SK-N-SH (cell line): ENCODE results near the gene KLC1. TPM values are rescaled to one million over a fixed set of nuclear protein-coding genes. Genes with fewer than 3 reads are reported as not detected.

Experiments used
- CTCF ChIA-PET: fragments of 300-600, 350-600 bp; formaldehyde crosslinking; extraction: SDS; loops from one replicate; lab custom pipeline; 2021; lab: Yijun Ruan, JAX
- POLR2A ChIA-PET: fragments of 350-600 bp; sonication (Branson Sonifier 250); formaldehyde crosslinking; extraction: SDS; loops from one replicate; lab custom pipeline; 2020; ENCODE audit warnings: antibody characterized with exemption, inconsistent platforms; lab: Yijun Ruan, JAX
- DNase-seq: peaks from one replicate; pipeline ENCODE4 v3.0.0; 2012
- H2AFZ ChIP-seq: fragments of 200-600 bp; sonication (generic); 2 replicates; pipeline ENCODE4 v1.8.1; 2016; ENCODE audit warnings: antibody characterized with exemption, mild to moderate bottlenecking, low read depth
- H3F3A ChIP-seq: fragments of 200-600 bp; sonication (generic); replicated peaks from 2 replicates; pipeline ENCODE3; 2016; ENCODE audit warnings: antibody characterized with exemption, mild to moderate bottlenecking; ENCODE audit not compliant: insufficient read depth
- H3K27ac ChIP-seq, 2 experiments: fragments of 200-500 bp in 1 of 2; fragments of 200-600 bp in 1 of 2; sonication (Bioruptor generic) in 1 of 2; sonication (generic), shearing (Covaris generic) in 1 of 2; 2 replicates each; pipeline versions ENCODE4 v1.5.1 to v1.6.1; 2014 to 2016; ENCODE audit warnings: low read depth in 2 of 2, inconsistent platforms in 1 of 2, low read length in 1 of 2, mild to moderate bottlenecking in 1 of 2, mixed read lengths in 1 of 2
- H3K27me3 ChIP-seq: fragments of 200-600 bp; sonication (generic), shearing (Covaris generic); 2 replicates; pipeline ENCODE4 v1.6.1; 2016; ENCODE audit warnings: mixed run types; ENCODE audit not compliant: insufficient read depth
- H3K36me3 ChIP-seq, 2 experiments: fragments of 200-500 bp in 1 of 2; fragments of 200-600 bp in 1 of 2; sonication (Bioruptor generic) in 1 of 2; sonication (generic) in 1 of 2; replicated peaks in 1 of 2; 2 replicates each; pipeline versions ENCODE3 to v1.5.1; 2014 to 2016; ENCODE audit warnings: low read length in 1 of 2, mild to moderate bottlenecking in 1 of 2; ENCODE audit not compliant: insufficient read depth in 2 of 2, control insufficient read depth in 1 of 2
- H3K4me1 ChIP-seq, 2 experiments: fragments of 200-500 bp in 1 of 2; fragments of 200-600 bp in 1 of 2; sonication (Bioruptor generic) in 1 of 2; sonication (generic), shearing (Covaris generic) in 1 of 2; 2 replicates each; pipeline versions ENCODE4 v1.5.1 to v1.6.1; 2014 to 2016; ENCODE audit warnings: low read depth in 1 of 2, low read length in 1 of 2, mixed run types in 1 of 2; ENCODE audit not compliant: insufficient read depth in 2 of 2, control insufficient read depth in 1 of 2
- H3K4me2 ChIP-seq: fragments of 200-600 bp; sonication (generic), shearing (Covaris generic); 2 replicates; pipeline ENCODE4 v1.6.1; 2017; ENCODE audit warnings: mixed run types
- H3K4me3 ChIP-seq, 2 experiments: fragments of 200-500 bp in 1 of 2; fragments of 200-600 bp in 1 of 2; sonication (Bioruptor generic) in 1 of 2; sonication (generic), shearing (Covaris generic) in 1 of 2; 2 replicates each; pipeline versions ENCODE4 v1.5.1 to v1.8.1; 2014 to 2016; ENCODE audit warnings: low read depth in 2 of 2, inconsistent platforms in 1 of 2, low read length in 1 of 2, mild to moderate bottlenecking in 1 of 2, mixed read lengths in 1 of 2, moderate library complexity in 1 of 2
- H3K79me2 ChIP-seq: fragments of 200-600 bp; sonication (generic); 2 replicates; pipeline ENCODE4 v1.8.1; 2017; ENCODE audit warnings: mild to moderate bottlenecking; ENCODE audit not compliant: insufficient read depth
- H3K9ac ChIP-seq: fragments of 200-600 bp; sonication (generic); 2 replicates; pipeline ENCODE4 v1.6.1; 2017; ENCODE audit warnings: mixed run types
- H3K9me2 ChIP-seq: fragments of 200-600 bp; sonication (generic); 2 replicates; pipeline ENCODE4 v1.6.1; 2017; ENCODE audit warnings: mixed run types
- H3K9me3 ChIP-seq: fragments of 200-600 bp; sonication (generic); 2 replicates; pipeline ENCODE4 v1.6.1; 2017; ENCODE audit warnings: mixed run types, mild to moderate bottlenecking, moderate library complexity
- H4K20me1 ChIP-seq: fragments of 200-600 bp; sonication (generic); 2 replicates; pipeline ENCODE4 v1.6.1; 2017; ENCODE audit warnings: mild to moderate bottlenecking, mixed run types; ENCODE audit not compliant: insufficient read depth
- ELF1 ChIP-seq: IDR thresholded peaks from 2 replicates; pipeline ENCODE4 v1.4.0; 2012
- EZH2phosphoT487 ChIP-seq: fragments of 200-600 bp; sonication (generic); IDR thresholded peaks from 2 replicates; pipeline ENCODE4 v1.6.1; 2017; ENCODE audit warnings: low read depth, mixed run types, mild to moderate bottlenecking, antibody characterized with exemption, moderate library complexity, borderline replicate concordance
- FOXJ3 ChIP-seq: sonication (generic); formaldehyde crosslinking; IDR thresholded peaks from 2 replicates; pipeline ENCODE4 v1.5.1; 2020; ENCODE audit warnings: mild to moderate bottlenecking, missing genetic modification reagents
- GATA2 ChIP-seq: sonication (generic); formaldehyde crosslinking; IDR thresholded peaks from 2 replicates; pipeline ENCODE4 v1.5.0; 2020; ENCODE audit warnings: mild to moderate bottlenecking, missing genetic modification reagents
- MEF2A ChIP-seq: IDR thresholded peaks from 2 replicates; pipeline ENCODE4 v1.4.0; 2012; ENCODE audit warnings: low read depth, borderline replicate concordance
- MXI1 ChIP-seq: IDR thresholded peaks from 2 replicates; pipeline ENCODE4 v1.6.1; 2012; ENCODE audit warnings: mild to moderate bottlenecking, low read depth, low read length, improper control_type of control experiment
- NRF1 ChIP-seq: IDR thresholded peaks from 2 replicates; pipeline ENCODE4 v1.6.1; 2012; ENCODE audit warnings: low read depth, mild to moderate bottlenecking, low read length
- POLR2AphosphoS5 ChIP-seq: IDR thresholded peaks from 2 replicates; pipeline ENCODE4 v1.6.1; 2012; ENCODE audit warnings: low read depth, low read length
- RAD21 ChIP-seq: IDR thresholded peaks from 2 replicates; pipeline ENCODE4 v1.6.1; 2012; ENCODE audit warnings: mild to moderate bottlenecking, low read length
- RCOR1 ChIP-seq: fragments of 150-350 bp; IDR thresholded peaks from 2 replicates; pipeline ENCODE4 v1.6.1; 2017; ENCODE audit warnings: antibody characterized with exemption, low read length
- RFX5 ChIP-seq: IDR thresholded peaks from 2 replicates; pipeline ENCODE4 v1.6.1; 2012; ENCODE audit warnings: mild to moderate bottlenecking, improper control_type of control experiment, low read length
- RXRA ChIP-seq: IDR thresholded peaks from 2 replicates; pipeline ENCODE4 v1.4.0; 2012; ENCODE audit warnings: low read depth, mild to moderate bottlenecking, borderline replicate concordance
- SIN3A ChIP-seq: IDR thresholded peaks from 2 replicates; pipeline ENCODE4 v1.6.1; 2012; ENCODE audit warnings: low read depth, mild to moderate bottlenecking, low read length, moderate library complexity, borderline replicate concordance
- TEAD4 ChIP-seq: IDR thresholded peaks from 2 replicates; pipeline ENCODE4 v1.4.0; 2012; ENCODE audit warnings: mild to moderate bottlenecking, borderline replicate concordance; ENCODE audit not compliant: insufficient read depth
- USF2 ChIP-seq: fragments of 150-350 bp; IDR thresholded peaks from 2 replicates; pipeline ENCODE4 v1.6.1; 2017; ENCODE audit warnings: antibody characterized with exemption, low read length, low read depth, borderline replicate concordance
- YY1 ChIP-seq: IDR thresholded peaks from 2 replicates; pipeline ENCODE4 v1.4.0; 2012; ENCODE audit warnings: low read depth, mild to moderate bottlenecking
- ZBTB33 ChIP-seq: IDR thresholded peaks from 2 replicates; pipeline ENCODE4 v1.4.0; 2012; ENCODE audit warnings: low read depth, borderline replicate concordance
- WGBS: methylation state at CpG from one replicate; pipeline ENCODE4 v1.1.6; 2017; ENCODE audit warnings: low lambda C conversion rate; 5-methylcytosine and 5-hydroxymethylcytosine counted together
- polyA plus RNA-seq, 3 experiments: library from polyadenylated mRNA; depleted of rRNA; stranded (reverse); fragments of >200 nt; gene quantifications; 2 replicates each; pipeline ENCODE4 v1.2.3, GENCODE V29; 2012
- TF ChIP-seq, protein P1 (sequence below): IDR thresholded peaks from 2 replicates; pipeline ENCODE4 v1.4.0; 2012; ENCODE audit warnings: low read depth, borderline replicate concordance
- TF ChIP-seq, protein P2 (sequence below): IDR thresholded peaks from 2 replicates; pipeline ENCODE4 v1.4.0; 2012; ENCODE audit warnings: low read depth
- TF ChIP-seq, protein P3 (sequence below): IDR thresholded peaks from 2 replicates; pipeline ENCODE4; 2012

Gene KLC1
- polyA plus RNA-seq, 1 of the 3 experiments (the other 2 are of a cell fraction), result 308 TPM

- DNase-seq, result no peak
- Histone ChIP-seq H3K79me2 (no peaks in the 10 kb centered on the region), H3K9me2 (no peaks in the 10 kb centered on the region), H3K27me3 (no peaks in the 10 kb centered on the region), H3K36me3 (no peaks in the 10 kb centered on the region), H3K9ac (no peak overlapping the region), H3K27ac (no peak overlapping the region), H3K4me1 (no peaks in the 10 kb centered on the region), H3K4me2 (no peak overlapping the region), H3F3A (peaks cover 4% of the 10 kb centered on the region), H3K9me3 (no peaks in the 10 kb centered on the region), H3K4me3 (no peak overlapping the region), H4K20me1 (no peaks in the 10 kb centered on the region), H2AFZ (no peak overlapping the region)
- TF ChIP-seq, protein P1, sequence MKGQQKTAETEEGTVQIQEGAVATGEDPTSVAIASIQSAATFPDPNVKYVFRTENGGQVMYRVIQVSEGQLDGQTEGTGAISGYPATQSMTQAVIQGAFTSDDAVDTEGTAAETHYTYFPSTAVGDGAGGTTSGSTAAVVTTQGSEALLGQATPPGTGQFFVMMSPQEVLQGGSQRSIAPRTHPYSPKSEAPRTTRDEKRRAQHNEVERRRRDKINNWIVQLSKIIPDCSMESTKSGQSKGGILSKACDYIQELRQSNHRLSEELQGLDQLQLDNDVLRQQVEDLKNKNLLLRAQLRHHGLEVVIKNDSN, result no peak
- no peak for TF ChIP-seq RCOR1
- TF ChIP-seq POLR2AphosphoS5, result no peak
- TF ChIP-seq TEAD4, result no peak
- TF ChIP-seq EZH2phosphoT487, result no peak
- no peak for TF ChIP-seq RAD21
- no peak for TF ChIP-seq ELF1
- no peak for TF ChIP-seq FOXJ3
- no peak for TF ChIP-seq USF2
- TF ChIP-seq RXRA, result no peak
- no peak for TF ChIP-seq SIN3A
- no peak for TF ChIP-seq GATA2 (CRISPR knock-in tag)
- no peak for TF ChIP-seq RFX5
- TF ChIP-seq NRF1, result no peak
- no peak for TF ChIP-seq MXI1
- TF ChIP-seq, protein P2, sequence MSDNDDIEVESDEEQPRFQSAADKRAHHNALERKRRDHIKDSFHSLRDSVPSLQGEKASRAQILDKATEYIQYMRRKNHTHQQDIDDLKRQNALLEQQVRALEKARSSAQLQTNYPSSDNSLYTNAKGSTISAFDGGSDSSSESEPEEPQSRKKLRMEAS, result no peak
- no peak for TF ChIP-seq MEF2A
- TF ChIP-seq YY1, result no peak
- TF ChIP-seq, protein P3, sequence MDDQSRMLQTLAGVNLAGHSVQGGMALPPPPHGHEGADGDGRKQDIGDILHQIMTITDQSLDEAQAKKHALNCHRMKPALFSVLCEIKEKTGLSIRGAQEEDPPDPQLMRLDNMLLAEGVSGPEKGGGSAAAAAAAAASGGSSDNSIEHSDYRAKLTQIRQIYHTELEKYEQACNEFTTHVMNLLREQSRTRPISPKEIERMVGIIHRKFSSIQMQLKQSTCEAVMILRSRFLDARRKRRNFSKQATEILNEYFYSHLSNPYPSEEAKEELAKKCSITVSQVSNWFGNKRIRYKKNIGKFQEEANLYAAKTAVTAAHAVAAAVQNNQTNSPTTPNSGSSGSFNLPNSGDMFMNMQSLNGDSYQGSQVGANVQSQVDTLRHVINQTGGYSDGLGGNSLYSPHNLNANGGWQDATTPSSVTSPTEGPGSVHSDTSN, result no peak
- no peak for TF ChIP-seq ZBTB33
- 95% methylated on average over 15 of the region's 17 CpGs for WGBS
- CTCF ChIA-PET, result interaction anchor here (0.6 kb wide), 1 partner anchor 293 kb away, joined by 3 read pairs; no protein-coding TSS in a partner anchor
- POLR2A ChIA-PET, result interaction anchor here (0.6 kb wide), 1 partner anchor 13 kb away, joined by 3 read pairs; no protein-coding TSS in a partner anchor
These were observed 12.2 kb upstream of the KLC1 start for GRCh38 chr14:103616635-103617300.
